SU-DHL-6 (cell line): ENCODE measurements around the gene DMD.

Experiments
- EZH2phosphoT487 ChIP-seq: fragments of 200-600 bp; sonication (generic), shearing (Covaris generic); conservative IDR thresholded peaks from 2 replicates; pipeline ENCODE4 v1.6.1; 2018; ENCODE audit warnings: mild to moderate bottlenecking, antibody characterized with exemption, low read length, moderate library complexity, mixed read lengths
- TF ChIP-seq, protein P1 (sequence below): fragments of 200-600 bp; sonication (generic); IDR thresholded peaks from one replicate; pipeline ENCODE4 v1.5.1; 2017; ENCODE audit warnings: antibody characterized with exemption, mild to moderate bottlenecking, low read length, moderate library complexity; ENCODE audit not compliant: insufficient read depth, poor library complexity, severe bottlenecking

GRCh38 chrX:31807165-31807564, 1404.2 kb downstream of the DMD start:
- TF ChIP-seq, protein P1, sequence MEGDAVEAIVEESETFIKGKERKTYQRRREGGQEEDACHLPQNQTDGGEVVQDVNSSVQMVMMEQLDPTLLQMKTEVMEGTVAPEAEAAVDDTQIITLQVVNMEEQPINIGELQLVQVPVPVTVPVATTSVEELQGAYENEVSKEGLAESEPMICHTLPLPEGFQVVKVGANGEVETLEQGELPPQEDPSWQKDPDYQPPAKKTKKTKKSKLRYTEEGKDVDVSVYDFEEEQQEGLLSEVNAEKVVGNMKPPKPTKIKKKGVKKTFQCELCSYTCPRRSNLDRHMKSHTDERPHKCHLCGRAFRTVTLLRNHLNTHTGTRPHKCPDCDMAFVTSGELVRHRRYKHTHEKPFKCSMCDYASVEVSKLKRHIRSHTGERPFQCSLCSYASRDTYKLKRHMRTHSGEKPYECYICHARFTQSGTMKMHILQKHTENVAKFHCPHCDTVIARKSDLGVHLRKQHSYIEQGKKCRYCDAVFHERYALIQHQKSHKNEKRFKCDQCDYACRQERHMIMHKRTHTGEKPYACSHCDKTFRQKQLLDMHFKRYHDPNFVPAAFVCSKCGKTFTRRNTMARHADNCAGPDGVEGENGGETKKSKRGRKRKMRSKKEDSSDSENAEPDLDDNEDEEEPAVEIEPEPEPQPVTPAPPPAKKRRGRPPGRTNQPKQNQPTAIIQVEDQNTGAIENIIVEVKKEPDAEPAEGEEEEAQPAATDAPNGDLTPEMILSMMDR: no peak
- no peak for TF ChIP-seq EZH2phosphoT487
